ENCODE results near the gene NCKAP5. TPM values are rescaled to one million over a fixed set of nuclear protein-coding genes. Genes with fewer than 3 reads are reported as not detected.

NCKAP5 gene
- polyA plus RNA-seq, 2 donors, result 2.2 to 3.0 TPM

DNA sequence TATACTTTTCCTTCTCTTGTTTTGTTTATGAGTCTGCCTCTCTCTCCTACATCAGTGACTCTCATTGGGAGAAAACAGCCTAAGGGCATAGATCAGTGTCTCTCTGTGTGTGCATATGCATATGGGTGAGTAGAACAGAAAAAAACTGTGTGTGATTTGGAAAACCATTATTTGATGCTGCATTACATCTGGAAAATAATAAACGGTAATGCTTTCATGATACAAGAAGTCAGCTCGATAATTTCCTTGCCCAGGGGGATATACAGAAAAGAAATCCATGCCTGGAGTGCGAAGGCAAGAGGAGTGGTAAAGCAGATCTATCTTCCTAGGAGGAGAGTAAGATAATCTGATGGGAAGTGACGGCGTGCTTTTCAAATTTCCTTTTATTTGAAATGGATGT, 676.8 kb downstream of the NCKAP5 start:
- Histone ChIP-seq H3K9me3 (ENCODE audit: control insufficient read depth in 2 of 2, insufficient read depth in 1 of 2, low read depth in 1 of 2, low read length in 1 of 2) (peaks cover 0 to 3% of the 10 kb centered on the region in 2 donors), H3K4me3 (ENCODE audit: low read depth in 1 of 2, low read length in 2 of 2) (no peak overlapping the region), H3K36me3 (ENCODE audit: control insufficient read depth in 2 of 2, insufficient read depth in 2 of 2, low read length in 1 of 2) (no peaks in the 10 kb centered on the region), H3K4me1 (ENCODE audit: control insufficient read depth in 2 of 2, insufficient read depth in 2 of 2, low read length in 1 of 2) (no peaks in the 10 kb centered on the region), H3K27ac (ENCODE audit: low read depth in 2 of 2, low read length in 1 of 2) (no peak overlapping the region), H3K27me3 (ENCODE audit: control insufficient read depth in 1 of 2, insufficient read depth in 2 of 2, low read length in 2 of 2) (no peaks in the 10 kb centered on the region)
- WGBS, 2 donors, result 89 to 91% methylated on average over 5 of the region's 5 CpGs

DNA sequence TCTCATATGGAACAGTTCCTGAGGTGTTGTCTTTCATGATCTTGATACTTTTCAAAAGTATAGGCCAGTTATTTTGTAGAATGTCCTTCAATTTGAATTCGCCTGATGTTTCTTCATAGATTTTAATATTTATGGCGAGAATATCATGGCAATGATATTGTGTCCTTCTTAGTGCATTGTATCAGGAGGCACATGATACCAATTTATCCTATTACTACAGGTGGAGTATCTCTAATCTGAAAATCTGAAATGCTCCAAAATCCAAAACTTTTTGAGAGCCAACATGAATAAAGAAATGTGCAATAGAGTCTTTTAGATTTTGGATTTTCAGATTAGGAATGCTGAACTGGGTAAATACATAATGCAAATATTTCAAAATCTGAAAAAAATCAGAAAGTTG, 681.7 kb downstream of the NCKAP5 start:
- Histone ChIP-seq H3K27me3 (ENCODE audit: control insufficient read depth in 1 of 2, insufficient read depth in 2 of 2, low read length in 2 of 2) (no peaks in the 10 kb centered on the region), H3K4me1 (ENCODE audit: control insufficient read depth in 2 of 2, insufficient read depth in 2 of 2, low read length in 1 of 2) (no peaks in the 10 kb centered on the region), H3K4me3 (ENCODE audit: low read depth in 1 of 2, low read length in 2 of 2) (no peak overlapping the region), H3K36me3 (ENCODE audit: control insufficient read depth in 2 of 2, insufficient read depth in 2 of 2, low read length in 1 of 2) (no peaks in the 10 kb centered on the region), H3K9me3 (ENCODE audit: control insufficient read depth in 2 of 2, insufficient read depth in 1 of 2, low read depth in 1 of 2, low read length in 1 of 2) (peaks cover 0 to 3% of the 10 kb centered on the region in 2 donors), H3K27ac (ENCODE audit: low read depth in 2 of 2, low read length in 1 of 2) (no peak overlapping the region)
- 91 to 92% methylated on average over 2 of the region's 2 CpGs for WGBS, 2 donors

GRCh38 chr2:132884705-132885104, 683.6 kb downstream of the NCKAP5 start:
- Histone ChIP-seq H3K9me3 (ENCODE audit: control insufficient read depth in 2 of 2, insufficient read depth in 1 of 2, low read depth in 1 of 2, low read length in 1 of 2) (peaks cover 0 to 3% of the 10 kb centered on the region in 2 donors), H3K36me3 (ENCODE audit: control insufficient read depth in 2 of 2, insufficient read depth in 2 of 2, low read length in 1 of 2) (no peaks in the 10 kb centered on the region), H3K4me3 (ENCODE audit: low read depth in 1 of 2, low read length in 2 of 2) (no peak overlapping the region), H3K4me1 (ENCODE audit: control insufficient read depth in 2 of 2, insufficient read depth in 2 of 2, low read length in 1 of 2) (no peaks in the 10 kb centered on the region), H3K27ac (ENCODE audit: low read depth in 2 of 2, low read length in 1 of 2) (no peak overlapping the region), H3K27me3 (ENCODE audit: control insufficient read depth in 1 of 2, insufficient read depth in 2 of 2, low read length in 2 of 2) (no peaks in the 10 kb centered on the region)
- WGBS, 2 donors, result 50 to 71% methylated on average over 6 of the region's 6 CpGs

DNA sequence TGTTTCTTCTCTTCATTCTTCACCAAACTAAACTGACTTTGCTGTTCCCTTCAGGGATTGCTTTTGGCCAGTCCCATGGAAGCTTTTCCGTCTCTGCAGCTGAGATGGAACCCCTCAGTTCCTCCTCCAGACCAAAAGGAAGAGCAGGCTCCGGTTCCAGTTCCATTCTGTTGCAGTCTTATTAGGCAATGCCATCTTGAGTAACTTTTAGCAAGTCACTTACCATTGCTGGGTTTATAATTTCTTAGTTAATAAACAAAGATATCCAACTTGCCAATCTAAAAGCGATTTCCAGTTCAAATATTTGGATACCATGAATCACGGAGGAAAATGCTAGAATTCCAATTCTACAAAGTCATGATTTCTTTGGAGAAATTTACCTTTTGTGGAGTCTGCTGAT, 684.0 kb downstream of the NCKAP5 start:
- Histone ChIP-seq H3K9me3 (ENCODE audit: control insufficient read depth in 2 of 2, insufficient read depth in 1 of 2, low read depth in 1 of 2, low read length in 1 of 2) (peaks cover 0 to 3% of the 10 kb centered on the region in 2 donors), H3K4me3 (ENCODE audit: low read depth in 1 of 2, low read length in 2 of 2) (no peak overlapping the region)
- 66 to 83% methylated on average over 4 of the region's 4 CpGs for WGBS, 2 donors

DNA sequence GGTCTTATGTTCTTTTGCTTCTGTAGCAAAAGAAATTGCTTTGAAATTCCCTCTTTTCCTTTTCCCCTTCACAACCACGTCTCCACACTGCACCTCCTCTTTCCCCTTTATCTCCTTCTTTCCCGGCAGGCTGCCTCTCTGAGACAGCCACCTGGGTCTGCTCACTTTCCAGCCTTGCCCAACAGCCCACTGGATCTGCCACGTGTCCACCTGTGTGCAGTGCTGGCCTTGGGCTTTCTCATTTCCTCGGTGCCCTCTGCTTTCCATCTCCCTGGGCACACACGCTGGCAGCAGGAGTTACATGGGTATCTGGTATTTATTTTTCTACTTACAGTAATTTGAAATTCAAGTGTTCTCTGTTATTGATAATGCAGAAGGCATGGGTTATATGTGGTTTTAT, 684.8 kb downstream of the NCKAP5 start:
- H3K36me3 ChIP-seq (ENCODE audit: control insufficient read depth in 2 of 2, insufficient read depth in 2 of 2, low read length in 1 of 2), result no peaks in the 10 kb centered on the region
- WGBS, 2 donors, result 60 to 82% methylated on average over 5 of the region's 5 CpGs

More for the DNA sequence above, 684.0 kb downstream of the NCKAP5 start:
- Histone ChIP-seq H3K36me3 (ENCODE audit: control insufficient read depth in 2 of 2, insufficient read depth in 2 of 2, low read length in 1 of 2) (no peaks in the 10 kb centered on the region), H3K4me1 (ENCODE audit: control insufficient read depth in 2 of 2, insufficient read depth in 2 of 2, low read length in 1 of 2) (no peaks in the 10 kb centered on the region), H3K27ac (ENCODE audit: low read depth in 2 of 2, low read length in 1 of 2) (no peak overlapping the region), H3K27me3 (ENCODE audit: control insufficient read depth in 1 of 2, insufficient read depth in 2 of 2, low read length in 2 of 2) (no peaks in the 10 kb centered on the region)

DNA sequence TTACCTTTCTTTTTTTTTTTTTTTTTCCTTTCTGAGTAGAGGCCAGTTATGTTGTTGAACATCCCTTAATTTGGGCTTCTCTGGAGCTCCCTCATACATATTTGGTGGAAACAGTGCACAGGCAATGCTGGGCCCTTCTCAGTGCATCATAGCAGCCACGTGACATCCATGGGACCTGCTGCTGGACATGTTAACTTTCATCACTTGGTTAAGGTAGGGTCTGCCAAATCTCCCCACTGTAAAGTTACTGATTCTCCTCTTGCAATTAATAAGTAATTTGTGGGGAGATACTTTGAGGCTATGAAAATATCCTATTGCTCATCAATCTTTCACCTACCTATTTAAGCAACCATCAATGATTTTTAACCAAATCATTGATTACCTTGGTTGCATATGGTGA, 686.7 kb downstream of the NCKAP5 start:
- WGBS, 2 donors, result 84 to 90% methylated on average over 1 of the region's 1 CpG
- Histone ChIP-seq H3K27ac (ENCODE audit: low read depth in 2 of 2, low read length in 1 of 2) (no peak overlapping the region), H3K36me3 (ENCODE audit: control insufficient read depth in 2 of 2, insufficient read depth in 2 of 2, low read length in 1 of 2) (no peaks in the 10 kb centered on the region), H3K4me1 (ENCODE audit: control insufficient read depth in 2 of 2, insufficient read depth in 2 of 2, low read length in 1 of 2) (no peaks in the 10 kb centered on the region), H3K4me3 (ENCODE audit: low read depth in 1 of 2, low read length in 2 of 2) (no peak overlapping the region), H3K9me3 (ENCODE audit: control insufficient read depth in 2 of 2, insufficient read depth in 1 of 2, low read depth in 1 of 2, low read length in 1 of 2) (no peaks in the 10 kb centered on the region), H3K27me3 (ENCODE audit: control insufficient read depth in 1 of 2, insufficient read depth in 2 of 2, low read length in 2 of 2) (no peaks in the 10 kb centered on the region)

More for the DNA sequence above, 684.8 kb downstream of the NCKAP5 start:
- peaks cover 0 to 3% of the 10 kb centered on the region in 2 donors for H3K9me3 ChIP-seq (ENCODE audit: control insufficient read depth in 2 of 2, insufficient read depth in 1 of 2, low read depth in 1 of 2, low read length in 1 of 2)
- no peaks in the 10 kb centered on the region for H3K4me1 ChIP-seq (ENCODE audit: control insufficient read depth in 2 of 2, insufficient read depth in 2 of 2, low read length in 1 of 2)
- H3K27ac ChIP-seq (ENCODE audit: low read depth in 2 of 2, low read length in 1 of 2), result no peak overlapping the region
- no peak overlapping the region for H3K4me3 ChIP-seq (ENCODE audit: low read depth in 1 of 2, low read length in 2 of 2)
- H3K27me3 ChIP-seq (ENCODE audit: control insufficient read depth in 1 of 2, insufficient read depth in 2 of 2, low read length in 2 of 2), result no peaks in the 10 kb centered on the region

DNA sequence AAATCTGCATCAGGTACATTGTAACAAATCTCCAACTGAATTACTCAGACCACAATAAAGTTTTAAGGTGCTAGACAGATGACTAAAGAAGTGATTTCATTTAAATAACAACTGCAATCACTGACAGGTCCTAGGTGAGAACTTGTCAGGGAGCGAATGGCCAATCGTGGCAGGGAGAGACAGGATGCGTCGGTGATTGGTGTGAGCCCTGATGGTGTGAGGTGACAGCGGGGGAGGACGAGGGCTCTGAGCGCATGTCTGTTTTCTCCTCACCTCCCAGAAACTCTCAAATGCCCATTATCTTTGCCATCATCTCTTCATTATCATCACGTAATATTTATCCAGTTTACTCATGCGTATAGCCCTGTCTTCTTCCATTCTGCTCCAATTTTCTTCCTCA, 690.3 kb downstream of the NCKAP5 start:
- H3K27ac ChIP-seq (ENCODE audit: low read depth in 2 of 2, low read length in 1 of 2), result no peak overlapping the region
- WGBS, 2 donors, result 91% methylated on average over 9 of the region's 9 CpGs
- H3K4me3 ChIP-seq (ENCODE audit: low read depth in 1 of 2, low read length in 2 of 2), result no peak overlapping the region
- no peaks in the 10 kb centered on the region for H3K36me3 ChIP-seq (ENCODE audit: control insufficient read depth in 2 of 2, insufficient read depth in 2 of 2, low read length in 1 of 2)
- no peaks in the 10 kb centered on the region for H3K4me1 ChIP-seq (ENCODE audit: control insufficient read depth in 2 of 2, insufficient read depth in 2 of 2, low read length in 1 of 2)
- H3K9me3 ChIP-seq (ENCODE audit: control insufficient read depth in 2 of 2, insufficient read depth in 1 of 2, low read depth in 1 of 2, low read length in 1 of 2), result no peaks in the 10 kb centered on the region
- H3K27me3 ChIP-seq (ENCODE audit: control insufficient read depth in 1 of 2, insufficient read depth in 2 of 2, low read length in 2 of 2), result no peaks in the 10 kb centered on the region

- no peaks in the 10 kb centered on the region for H3K27me3 ChIP-seq (ENCODE audit: control insufficient read depth in 1 of 2, insufficient read depth in 2 of 2, low read length in 2 of 2)
- no peak overlapping the region for H3K4me3 ChIP-seq (ENCODE audit: low read depth in 1 of 2, low read length in 2 of 2)
- no peaks in the 10 kb centered on the region for H3K36me3 ChIP-seq (ENCODE audit: control insufficient read depth in 2 of 2, insufficient read depth in 2 of 2, low read length in 1 of 2)
- no peaks in the 10 kb centered on the region for H3K4me1 ChIP-seq (ENCODE audit: control insufficient read depth in 2 of 2, insufficient read depth in 2 of 2, low read length in 1 of 2)
- 79 to 82% methylated on average over 5 of the region's 5 CpGs for WGBS, 2 donors
- H3K27ac ChIP-seq (ENCODE audit: low read depth in 2 of 2, low read length in 1 of 2), result no peak overlapping the region
- H3K9me3 ChIP-seq (ENCODE audit: control insufficient read depth in 2 of 2, insufficient read depth in 1 of 2, low read depth in 1 of 2, low read length in 1 of 2), result no peaks in the 10 kb centered on the region
Measured at GRCh38 chr2:132876745-132877391, 691.4 kb downstream of the NCKAP5 start.

DNA sequence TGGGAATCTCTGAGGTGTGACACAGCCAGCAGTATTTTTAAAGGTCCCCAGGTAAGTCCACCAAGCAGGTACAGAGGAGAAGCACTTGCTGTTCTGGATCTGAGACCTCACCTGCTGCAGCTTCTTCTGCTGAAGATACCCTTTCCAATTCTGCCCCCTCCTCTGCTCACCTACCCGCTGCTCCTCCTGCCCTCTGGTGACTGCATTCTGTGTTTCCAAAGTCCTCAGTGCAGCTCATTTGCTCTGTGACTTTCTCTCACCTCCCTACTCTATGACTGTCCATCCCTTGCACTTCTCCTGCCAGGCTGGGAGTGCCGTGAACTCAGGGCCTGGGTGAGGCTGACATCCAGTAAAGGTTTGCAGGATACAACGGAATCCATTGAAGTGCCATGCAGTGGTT, 693.1 kb downstream of the NCKAP5 start:
- Histone ChIP-seq H3K9me3 (ENCODE audit: control insufficient read depth in 2 of 2, insufficient read depth in 1 of 2, low read depth in 1 of 2, low read length in 1 of 2) (no peaks in the 10 kb centered on the region), H3K27me3 (ENCODE audit: control insufficient read depth in 1 of 2, insufficient read depth in 2 of 2, low read length in 2 of 2) (no peaks in the 10 kb centered on the region), H3K4me3 (ENCODE audit: low read depth in 1 of 2, low read length in 2 of 2) (no peak overlapping the region), H3K36me3 (ENCODE audit: control insufficient read depth in 2 of 2, insufficient read depth in 2 of 2, low read length in 1 of 2) (no peaks in the 10 kb centered on the region), H3K27ac (ENCODE audit: low read depth in 2 of 2, low read length in 1 of 2) (peak overlapping the region in 1 of 2 donors; percentile 3), H3K4me1 (ENCODE audit: control insufficient read depth in 2 of 2, insufficient read depth in 2 of 2, low read length in 1 of 2) (no peaks in the 10 kb centered on the region)
- WGBS, 2 donors, result 87 to 91% methylated on average over 3 of the region's 3 CpGs

- Histone ChIP-seq H3K27me3 (ENCODE audit: control insufficient read depth in 1 of 2, insufficient read depth in 2 of 2, low read length in 2 of 2) (no peaks in the 10 kb centered on the region), H3K4me1 (ENCODE audit: control insufficient read depth in 2 of 2, insufficient read depth in 2 of 2, low read length in 1 of 2) (no peaks in the 10 kb centered on the region), H3K9me3 (ENCODE audit: control insufficient read depth in 2 of 2, insufficient read depth in 1 of 2, low read depth in 1 of 2, low read length in 1 of 2) (no peaks in the 10 kb centered on the region), H3K4me3 (ENCODE audit: low read depth in 1 of 2, low read length in 2 of 2) (no peak overlapping the region), H3K27ac (ENCODE audit: low read depth in 2 of 2, low read length in 1 of 2) (no peak overlapping the region), H3K36me3 (ENCODE audit: control insufficient read depth in 2 of 2, insufficient read depth in 2 of 2, low read length in 1 of 2) (no peaks in the 10 kb centered on the region)
- WGBS, 2 donors, result 71 to 85% methylated on average over 4 of the region's 4 CpGs
Measured at GRCh38 chr2:132873738-132874137, 694.5 kb downstream of the NCKAP5 start.

Measured in esophagus (tissue), 2 donors.